Astrocyte of the cerebellum (primary cell): ENCODE measurements around the gene CCL17.

Experiments used
- DNase-seq: peaks from one replicate; pipeline ENCODE4 v3.0.0-alpha.2; 2011; ENCODE audit warnings: low read depth
- H3K4me3 ChIP-seq: 2 replicates; pipeline ENCODE4 v1.5.1; 2011; ENCODE audit warnings: mild to moderate bottlenecking, low read depth, low read length, moderate library complexity
- CTCF ChIP-seq: IDR thresholded peaks from 2 replicates; pipeline ENCODE4 v1.5.1; 2012; ENCODE audit warnings: low read length, low read depth, moderate library complexity, mild to moderate bottlenecking; ENCODE audit errors: missing control alignments
- in situ Hi-C: cut with HindIII; loops from 2 replicates; pipeline ENCODE4 v1.10.0; 2017; ENCODE audit warnings: low sequenced_read_pairs

CCL17 gene

GRCh38 chr16:57409870-57410587 is 5.5 kb downstream of the CCL17 start:
- no peak for TF ChIP-seq CTCF
- no peak overlapping the region for H3K4me3 ChIP-seq
- in situ Hi-C loops = loop anchor here (10.0 kb wide), 2 partner anchors 85 to 115 kb away; no protein-coding TSS in a partner anchor
- DNase-seq = no peak

GRCh38 chr16:57411362-57411976 is 6.9 kb downstream of the CCL17 start:
- DNase-seq = no peak
- in situ Hi-C loops = loop anchor here (10.0 kb wide), 2 partner anchors 87 to 117 kb away; no protein-coding TSS in a partner anchor
- no peak for TF ChIP-seq CTCF

GRCh38 chr16:57412584-57412983 is 8.0 kb downstream of the CCL17 start:
- no peak overlapping the region for H3K4me3 ChIP-seq
- in situ Hi-C loops = loop anchor here (10.0 kb wide), 2 partner anchors 88 to 118 kb away; no protein-coding TSS in a partner anchor
- no peak for TF ChIP-seq CTCF
- no peak for DNase-seq

More at GRCh38 chr16:57411362-57411976, 6.9 kb downstream of the CCL17 start:
- no peak overlapping the region for H3K4me3 ChIP-seq

GRCh38 chr16:57413301-57413730 is 8.7 kb downstream of the CCL17 start:
- TF ChIP-seq CTCF = no peak
- H3K4me3 ChIP-seq = no peak overlapping the region
- in situ Hi-C loops = loop anchor here (10.0 kb wide), 2 partner anchors 89 to 119 kb away; no protein-coding TSS in a partner anchor
- DNase-seq = no peak

GRCh38 chr16:57413733-57414132 is 9.2 kb downstream of the CCL17 start:
- in situ Hi-C loops = loop anchor here (10.0 kb wide), 2 partner anchors 89 to 119 kb away; no protein-coding TSS in a partner anchor
- no peak for TF ChIP-seq CTCF
- no peak overlapping the region for H3K4me3 ChIP-seq
- no peak for DNase-seq

GRCh38 chr16:57416084-57416483 is 11.5 kb downstream of the CCL17 start:
- no peak for TF ChIP-seq CTCF
- no peak overlapping the region for H3K4me3 ChIP-seq
- in situ Hi-C loops = loop anchor here (5.0 to 10.0 kb wide), 4 partner anchors 91 to 234 kb away; no protein-coding TSS in a partner anchor
- DNase-seq = no peak
